ENCODE measurements around the gene HIBCH.

DNA sequence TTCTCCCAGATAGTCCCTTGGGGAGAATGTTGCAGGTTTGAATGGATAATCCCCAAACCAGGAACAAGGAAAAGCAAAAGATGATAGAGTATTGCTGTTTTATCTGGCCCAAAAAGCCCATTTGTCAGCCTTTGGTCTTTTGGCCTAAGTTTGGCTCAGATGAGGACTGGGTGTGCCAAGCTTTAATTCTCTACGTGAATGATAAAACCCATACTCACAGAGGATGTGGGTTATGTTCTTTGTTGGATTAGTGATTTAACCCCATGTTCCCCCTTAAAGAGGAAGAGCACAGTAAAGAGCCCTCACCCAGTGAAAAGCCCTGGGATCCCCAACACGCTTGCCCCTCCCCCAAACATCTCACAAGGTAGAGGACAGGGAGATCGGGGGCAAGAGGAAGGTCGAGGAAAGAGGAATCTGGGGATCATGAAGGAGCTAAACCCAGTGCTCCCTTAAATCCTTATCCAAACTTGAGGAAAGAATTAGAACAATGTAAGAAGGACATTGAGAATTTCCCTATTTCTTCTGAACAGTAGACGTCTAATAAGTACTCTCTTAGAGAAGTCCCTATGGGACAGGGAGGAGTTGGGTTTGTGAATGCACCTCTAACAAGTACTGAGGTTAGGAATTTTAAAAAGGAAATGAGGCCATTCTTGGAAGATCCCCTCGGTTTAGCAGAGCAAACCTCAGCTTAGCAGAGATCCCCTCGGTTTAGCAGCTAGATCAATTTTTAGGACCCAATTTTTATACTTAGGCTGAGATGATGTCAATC is 105.0 kb downstream of the HIBCH start:
- TF ChIP-seq CTCF (IDR thresholded peaks at IDR 0.05; ENCODE audit: low read depth, low read length, missing input control), result no peak
- TF ChIP-seq, protein P1, sequence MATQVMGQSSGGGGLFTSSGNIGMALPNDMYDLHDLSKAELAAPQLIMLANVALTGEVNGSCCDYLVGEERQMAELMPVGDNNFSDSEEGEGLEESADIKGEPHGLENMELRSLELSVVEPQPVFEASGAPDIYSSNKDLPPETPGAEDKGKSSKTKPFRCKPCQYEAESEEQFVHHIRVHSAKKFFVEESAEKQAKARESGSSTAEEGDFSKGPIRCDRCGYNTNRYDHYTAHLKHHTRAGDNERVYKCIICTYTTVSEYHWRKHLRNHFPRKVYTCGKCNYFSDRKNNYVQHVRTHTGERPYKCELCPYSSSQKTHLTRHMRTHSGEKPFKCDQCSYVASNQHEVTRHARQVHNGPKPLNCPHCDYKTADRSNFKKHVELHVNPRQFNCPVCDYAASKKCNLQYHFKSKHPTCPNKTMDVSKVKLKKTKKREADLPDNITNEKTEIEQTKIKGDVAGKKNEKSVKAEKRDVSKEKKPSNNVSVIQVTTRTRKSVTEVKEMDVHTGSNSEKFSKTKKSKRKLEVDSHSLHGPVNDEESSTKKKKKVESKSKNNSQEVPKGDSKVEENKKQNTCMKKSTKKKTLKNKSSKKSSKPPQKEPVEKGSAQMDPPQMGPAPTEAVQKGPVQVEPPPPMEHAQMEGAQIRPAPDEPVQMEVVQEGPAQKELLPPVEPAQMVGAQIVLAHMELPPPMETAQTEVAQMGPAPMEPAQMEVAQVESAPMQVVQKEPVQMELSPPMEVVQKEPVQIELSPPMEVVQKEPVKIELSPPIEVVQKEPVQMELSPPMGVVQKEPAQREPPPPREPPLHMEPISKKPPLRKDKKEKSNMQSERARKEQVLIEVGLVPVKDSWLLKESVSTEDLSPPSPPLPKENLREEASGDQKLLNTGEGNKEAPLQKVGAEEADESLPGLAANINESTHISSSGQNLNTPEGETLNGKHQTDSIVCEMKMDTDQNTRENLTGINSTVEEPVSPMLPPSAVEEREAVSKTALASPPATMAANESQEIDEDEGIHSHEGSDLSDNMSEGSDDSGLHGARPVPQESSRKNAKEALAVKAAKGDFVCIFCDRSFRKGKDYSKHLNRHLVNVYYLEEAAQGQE (IDR thresholded peaks at IDR 0.05), result no peak

Measured in liver (tissue), 2 donors.